Neutrophil (primary cell): Measurements from ENCODE around the gene MAP3K2.

ENCODE experiments used
- H3K27ac ChIP-seq: fragments of 200-600 bp; sonication (generic); 2 replicates; pipeline ENCODE4 v1.5.1; 2016; ENCODE audit warnings: mild to moderate bottlenecking, moderate library complexity
- H3K27me3 ChIP-seq: fragments of 200-600 bp; sonication (generic); 2 replicates; pipeline ENCODE4 v1.6.0; 2016; ENCODE audit warnings: mild to moderate bottlenecking
- H3K36me3 ChIP-seq: fragments of 200-600 bp; sonication (generic); 2 replicates; pipeline ENCODE4 v1.5.1; 2017
- H3K4me1 ChIP-seq, 2 experiments: fragments of 200-600 bp in 1 of 2; sonication (generic) in 1 of 2; 1 replicate in 1 of 2; 2 replicates in 1 of 2; pipeline versions ENCODE4 v1.5.1 to v1.6.1; 2013 to 2016; ENCODE audit warnings: low read depth in 1 of 2, low read length in 1 of 2, mild to moderate bottlenecking in 1 of 2, moderate library complexity in 1 of 2; ENCODE audit not compliant: control insufficient read depth in 1 of 2, insufficient read depth in 1 of 2
- H3K4me3 ChIP-seq, 2 experiments: fragments of 200-600 bp in 1 of 2; sonication (generic) in 1 of 2; 1 replicate in 1 of 2; 2 replicates in 1 of 2; pipeline ENCODE4 v1.5.1; 2013 to 2016; ENCODE audit warnings: low read depth in 1 of 2, low read length in 1 of 2, mild to moderate bottlenecking in 1 of 2, moderate library complexity in 1 of 2
- H3K9me3 ChIP-seq: fragments of 200-600 bp; sonication (generic); 2 replicates; pipeline ENCODE4 v1.5.1; 2016
- CTCF ChIP-seq: fragments of 200-600 bp; sonication (generic); IDR thresholded peaks from 2 replicates; pipeline ENCODE4 v1.5.1; 2016; ENCODE audit warnings: antibody characterized with exemption

MAP3K2 gene

GRCh38 chr2:127406454-127406853 lies 18.7 kb upstream of the MAP3K2 start:
- TF ChIP-seq CTCF: no peak
- H3K4me1 ChIP-seq: peaks cover 27% of the 10 kb centered on the region in 2 experiments
- H3K36me3 ChIP-seq: no peaks in the 10 kb centered on the region
- H3K27ac ChIP-seq: no peak overlapping the region
- H3K4me3 ChIP-seq: no peak overlapping the region
- no peaks in the 10 kb centered on the region for H3K9me3 ChIP-seq
- H3K27me3 ChIP-seq: no peaks in the 10 kb centered on the region

- no peak for TF ChIP-seq CTCF
- Histone ChIP-seq H3K9me3 (no peaks in the 10 kb centered on the region), H3K27ac (no peak overlapping the region), H3K4me3 (no peak overlapping the region), H3K27me3 (no peaks in the 10 kb centered on the region), H3K4me1 (peaks cover 16 to 17% of the 10 kb centered on the region in 2 experiments), H3K36me3 (no peaks in the 10 kb centered on the region)
Observed at GRCh38 chr2:127405255-127405610, 17.5 kb upstream of the MAP3K2 start.

- no peaks in the 10 kb centered on the region for H3K9me3 ChIP-seq
- H3K4me1 ChIP-seq: peaks cover 16 to 17% of the 10 kb centered on the region in 2 experiments
- no peak for TF ChIP-seq CTCF
- no peak overlapping the region for H3K27ac ChIP-seq
- no peaks in the 10 kb centered on the region for H3K36me3 ChIP-seq
- no peak overlapping the region for H3K4me3 ChIP-seq
- H3K27me3 ChIP-seq: no peaks in the 10 kb centered on the region
Observed at GRCh38 chr2:127404466-127405254, 16.9 kb upstream of the MAP3K2 start.

GRCh38 chr2:127403460-127403859 lies 15.7 kb upstream of the MAP3K2 start:
- H3K27ac ChIP-seq: no peak overlapping the region
- H3K9me3 ChIP-seq: no peaks in the 10 kb centered on the region
- H3K36me3 ChIP-seq: no peaks in the 10 kb centered on the region
- H3K4me1 ChIP-seq: peaks cover 10 to 11% of the 10 kb centered on the region in 2 experiments
- TF ChIP-seq CTCF: no peak
- H3K27me3 ChIP-seq: no peaks in the 10 kb centered on the region
- no peak overlapping the region for H3K4me3 ChIP-seq

GRCh38 chr2:127401757-127402695 lies 14.3 kb upstream of the MAP3K2 start:
- H3K4me3 ChIP-seq: no peak overlapping the region
- H3K9me3 ChIP-seq: no peaks in the 10 kb centered on the region
- H3K27ac ChIP-seq: no peak overlapping the region
- no peaks in the 10 kb centered on the region for H3K4me1 ChIP-seq
- no peak for TF ChIP-seq CTCF
- no peaks in the 10 kb centered on the region for H3K27me3 ChIP-seq
- H3K36me3 ChIP-seq: no peaks in the 10 kb centered on the region
